Measurements from ENCODE around the gene MED23. TPM values are rescaled to one million over a fixed set of nuclear protein-coding genes. Genes with fewer than 3 reads are reported as not detected.

MED23 gene
- total RNA-seq, 1 experiment from 2014 or later = 32.2 TPM

DNA sequence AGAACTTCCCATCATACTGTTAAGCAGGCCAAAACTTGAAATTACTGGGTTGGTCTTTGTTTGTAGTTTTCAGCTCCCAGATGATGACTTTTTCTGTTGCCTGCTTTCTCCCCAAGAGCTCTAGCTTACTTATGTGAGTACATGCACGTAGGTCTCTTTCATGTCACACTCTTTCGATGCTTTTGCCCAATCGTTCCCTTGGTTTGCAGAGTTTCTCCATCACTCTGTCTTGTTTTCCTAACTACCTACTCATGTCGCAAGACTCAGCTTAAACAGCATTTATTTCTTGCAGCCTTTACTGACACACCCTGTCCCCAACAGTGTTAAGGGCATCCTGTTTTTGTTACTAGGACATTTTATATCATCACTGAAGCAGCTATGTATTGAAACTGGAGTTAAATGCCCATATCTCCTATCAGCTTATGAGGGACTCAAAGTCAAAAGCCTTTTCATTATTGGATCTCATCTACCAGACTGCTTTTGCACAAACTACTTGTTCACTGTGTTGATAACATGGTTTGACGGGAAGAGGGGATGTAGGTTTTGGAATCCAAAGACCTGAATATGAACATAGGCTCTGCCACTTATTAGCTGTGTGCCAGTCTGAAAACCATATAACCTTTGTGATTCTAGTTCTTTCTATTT is 52.1 kb downstream of the MED23 start:
- H3K36me3 ChIP-seq = peaks cover 7% of the 10 kb centered on the region
- no peak for DNase-seq (ENCODE audit: low read depth in 1 of 2, low spot score in 2 of 2)
- no peaks in the 10 kb centered on the region for H3K4me1 ChIP-seq (replicated peaks)
- H3K27me3 ChIP-seq (replicated peaks) = no peaks in the 10 kb centered on the region
- H3K9me3 ChIP-seq (replicated peaks) = no peaks in the 10 kb centered on the region
- no peak overlapping the region for H3K4me3 ChIP-seq
- H3K27ac ChIP-seq = no peak overlapping the region

DNA sequence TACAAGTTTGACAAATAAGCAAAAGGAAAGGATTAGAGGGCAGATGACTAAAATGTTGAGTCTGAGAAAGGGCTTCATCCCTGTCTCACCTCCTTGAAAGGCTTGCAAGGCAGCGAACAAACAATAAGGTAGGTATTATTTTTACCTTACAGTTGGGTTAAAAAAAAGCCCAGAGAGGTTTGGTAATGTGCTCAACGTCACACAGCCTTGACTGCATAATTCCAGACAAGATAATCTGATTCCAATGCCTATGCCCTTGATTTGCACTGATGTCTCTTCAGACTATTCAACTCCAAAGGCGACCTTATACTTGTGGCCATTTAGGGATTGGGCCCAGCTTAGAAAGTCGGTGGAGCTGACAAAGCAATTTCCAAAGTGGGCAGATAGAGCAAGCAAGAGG is 53.4 kb downstream of the MED23 start:
- no peak for DNase-seq (ENCODE audit: low read depth in 1 of 2, low spot score in 2 of 2)
- no peak overlapping the region for H3K27ac ChIP-seq
- no peaks in the 10 kb centered on the region for H3K9me3 ChIP-seq (replicated peaks)
- no peak overlapping the region for H3K4me3 ChIP-seq
- H3K27me3 ChIP-seq (replicated peaks) = no peaks in the 10 kb centered on the region
- H3K4me1 ChIP-seq (replicated peaks) = no peaks in the 10 kb centered on the region
- H3K36me3 ChIP-seq = peaks cover 1% of the 10 kb centered on the region

DNA sequence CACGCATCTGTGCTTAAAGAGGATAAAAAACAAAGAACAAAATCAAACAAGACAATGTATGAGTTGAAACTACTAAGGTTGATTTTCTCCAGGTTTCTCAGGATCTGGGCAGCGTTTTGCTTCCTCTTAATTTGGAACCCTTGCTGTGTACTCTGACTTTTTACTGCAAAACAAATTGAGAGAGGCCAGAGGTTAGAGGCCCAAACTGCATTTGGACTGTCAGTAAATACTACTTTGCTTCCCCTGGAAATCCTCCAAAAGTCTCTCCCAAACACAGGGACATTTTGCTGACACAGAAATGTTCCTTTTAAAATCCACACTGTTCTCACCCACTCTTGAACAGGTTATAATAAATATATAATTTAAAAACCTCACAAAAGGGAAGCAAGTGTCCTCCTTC is 53.9 kb downstream of the MED23 start:
- Histone ChIP-seq H3K9me3 (replicated peaks) (no peaks in the 10 kb centered on the region), H3K27me3 (replicated peaks) (no peaks in the 10 kb centered on the region), H3K4me1 (replicated peaks) (no peaks in the 10 kb centered on the region), H3K36me3 (no peaks in the 10 kb centered on the region), H3K4me3 (no peak overlapping the region), H3K27ac (no peak overlapping the region)
- DNase-seq (ENCODE audit: low read depth in 1 of 2, low spot score in 2 of 2) = no peak

DNA sequence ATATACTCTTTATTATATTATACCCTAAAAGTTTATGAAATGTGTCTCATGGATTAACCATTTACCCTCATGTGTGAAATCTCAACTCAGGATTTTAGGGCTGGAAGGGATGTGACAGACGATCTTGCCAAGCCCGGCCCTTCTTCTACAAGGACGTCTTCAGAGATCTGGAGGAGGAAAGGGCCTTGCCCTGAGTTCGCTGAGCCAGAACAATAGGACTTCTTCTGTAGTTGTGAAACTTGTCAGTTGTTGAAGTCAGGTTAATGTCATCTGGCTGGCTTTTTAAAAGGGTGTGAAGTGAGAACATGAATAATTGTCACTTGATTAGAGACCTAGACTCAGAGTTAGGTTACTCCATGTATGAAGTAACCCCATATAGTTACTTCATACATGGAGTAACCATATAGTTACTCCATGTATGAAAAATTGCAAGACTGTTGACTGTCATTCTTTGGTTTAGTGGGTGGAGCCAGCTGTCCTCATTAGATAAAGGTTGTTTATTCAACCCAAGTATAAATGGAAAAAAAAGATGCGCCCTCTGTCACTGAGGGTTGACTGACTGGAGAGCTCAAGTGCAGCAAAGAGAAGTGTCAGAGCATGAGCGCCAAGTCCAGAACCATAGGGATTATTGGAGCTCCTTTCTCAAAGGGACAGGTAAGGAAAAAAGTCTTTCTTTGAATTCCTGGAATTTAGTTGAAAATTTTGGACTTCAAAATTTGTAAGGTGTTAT is 55.2 kb downstream of the MED23 start, which contains the start of gene ARG1:
Gene ARG1, plus strand, starts transcription at position 541 of the 730 bp plus-strand sequence. Its CDS starts 57 bp downstream, at position 598.
- H3K27ac ChIP-seq = no peak within 1 kb of the TSS
- no peaks in the 10 kb centered on the region for H3K4me1 ChIP-seq (replicated peaks)
- no peaks in the 10 kb centered on the region for H3K9me3 ChIP-seq (replicated peaks)
- DNase-seq (ENCODE audit: low read depth in 1 of 2, low spot score in 2 of 2) = no peak
- H3K36me3 ChIP-seq = no peaks in the 10 kb centered on the region
- H3K4me3 ChIP-seq = no peak within 1 kb of the TSS
- no peaks in the 10 kb centered on the region for H3K27me3 ChIP-seq (replicated peaks)

DNA sequence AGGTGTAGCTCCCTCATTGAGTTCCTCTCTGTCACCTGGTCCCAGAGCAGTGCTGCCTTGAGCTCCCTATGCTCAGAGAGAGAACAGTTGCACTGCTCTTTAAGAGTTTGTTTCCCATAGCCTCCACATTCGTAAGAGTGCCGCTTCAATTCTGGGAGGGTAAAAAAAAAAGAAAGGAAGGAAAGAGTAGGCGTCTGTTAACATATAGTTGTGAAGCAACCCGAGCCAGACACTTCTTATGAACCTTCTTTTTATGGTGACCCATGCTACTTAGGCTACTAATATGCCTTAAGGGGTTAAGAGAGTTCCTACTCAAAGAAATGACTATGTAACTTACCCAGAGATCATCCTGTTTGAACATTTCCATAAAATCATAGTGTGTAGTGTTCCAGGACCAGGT is 59.3 kb downstream of the MED23 start:
- Histone ChIP-seq H3K27me3 (replicated peaks) (no peaks in the 10 kb centered on the region), H3K9me3 (replicated peaks) (no peaks in the 10 kb centered on the region), H3K4me1 (replicated peaks) (no peaks in the 10 kb centered on the region), H3K27ac (no peak overlapping the region), H3K4me3 (no peak overlapping the region), H3K36me3 (no peaks in the 10 kb centered on the region)
- DNase-seq (ENCODE audit: low read depth in 1 of 2, low spot score in 2 of 2) = no peak

DNA sequence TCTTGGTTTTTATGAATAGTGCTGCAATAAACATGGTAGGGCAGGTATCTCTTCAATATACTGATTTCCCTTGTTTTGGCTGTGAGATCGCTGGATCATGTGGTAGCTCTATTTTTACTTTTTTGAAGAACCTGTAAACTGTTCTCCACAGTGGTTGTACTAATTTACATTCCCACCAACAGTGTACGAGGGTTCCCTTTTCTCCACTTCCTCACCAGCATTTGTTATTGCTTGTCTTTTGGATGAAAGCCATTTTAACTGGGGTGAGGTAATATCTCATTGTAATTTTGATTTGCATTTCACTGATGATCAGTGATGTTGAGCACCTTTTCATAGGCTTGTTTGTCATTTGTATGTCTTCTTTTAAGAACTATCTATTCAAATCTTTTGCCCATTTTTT is 63.0 kb downstream of the MED23 start:
- Histone ChIP-seq H3K27me3 (replicated peaks) (no peaks in the 10 kb centered on the region), H3K4me1 (replicated peaks) (no peaks in the 10 kb centered on the region), H3K27ac (no peak overlapping the region), H3K36me3 (no peaks in the 10 kb centered on the region), H3K9me3 (replicated peaks) (no peaks in the 10 kb centered on the region), H3K4me3 (no peak overlapping the region)
- no peak for DNase-seq (ENCODE audit: low read depth in 1 of 2, low spot score in 2 of 2)

DNA sequence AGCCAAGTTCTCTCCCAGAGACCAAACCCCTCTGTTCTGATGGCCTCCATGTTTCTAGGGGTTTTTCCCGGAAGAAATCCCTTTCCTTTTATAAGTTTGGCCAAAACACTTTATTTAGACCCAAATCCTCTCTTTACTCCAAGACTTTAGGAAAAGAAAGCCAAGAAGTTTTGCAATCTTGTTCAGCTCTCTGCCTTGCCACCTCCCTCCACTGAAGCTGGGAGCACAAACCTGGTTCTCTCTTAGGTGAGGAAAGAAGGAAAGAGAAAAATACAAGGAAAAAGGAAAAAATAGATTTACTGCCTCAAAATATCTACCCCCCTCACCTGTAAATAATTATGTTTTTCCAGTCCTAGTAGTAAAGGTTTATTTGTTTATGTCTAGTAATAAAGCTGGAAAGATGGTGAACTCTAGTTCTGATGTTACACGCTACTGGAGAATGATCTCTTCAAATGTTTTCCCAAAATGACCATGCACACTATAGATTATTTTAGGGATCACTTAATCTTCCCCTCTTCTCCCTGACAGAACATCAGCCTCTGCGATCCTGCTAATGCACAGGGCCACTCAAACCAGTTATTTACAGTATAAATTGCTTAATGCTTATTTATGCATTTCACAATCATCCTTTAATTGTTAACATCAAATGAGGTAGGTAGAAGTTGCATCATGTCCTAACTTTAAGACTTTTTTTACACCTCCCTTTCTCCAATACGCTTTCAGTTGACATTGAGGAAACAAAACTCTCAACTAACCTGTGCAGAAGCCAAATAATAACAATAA is 65.9 kb downstream of the MED23 start:
- Histone ChIP-seq H3K27ac (no peak overlapping the region), H3K9me3 (replicated peaks) (no peaks in the 10 kb centered on the region), H3K36me3 (no peaks in the 10 kb centered on the region), H3K4me3 (no peak overlapping the region), H3K27me3 (replicated peaks) (no peaks in the 10 kb centered on the region), H3K4me1 (replicated peaks) (no peaks in the 10 kb centered on the region)
- no peak for DNase-seq (ENCODE audit: low read depth in 1 of 2, low spot score in 2 of 2)

DNA sequence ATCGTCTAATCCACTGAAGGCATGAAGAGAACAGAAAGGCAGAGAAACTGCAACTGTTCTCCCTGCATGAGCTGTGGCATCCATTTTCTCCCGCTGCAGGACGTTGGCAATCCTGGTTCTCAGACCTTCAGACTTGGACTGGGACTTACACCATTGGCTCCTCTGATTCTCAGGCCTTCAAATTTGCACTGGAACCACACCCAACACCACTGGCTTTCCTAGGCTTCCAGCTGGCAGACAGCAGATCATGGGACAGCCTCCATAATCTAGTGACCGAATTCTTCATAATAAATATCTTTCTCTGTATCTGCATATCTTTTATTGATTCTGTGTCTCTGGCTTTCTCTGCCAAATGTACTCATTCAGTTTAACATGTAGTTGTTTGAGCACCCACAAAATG is 69.1 kb downstream of the MED23 start:
- Histone ChIP-seq H3K36me3 (no peaks in the 10 kb centered on the region), H3K4me1 (replicated peaks) (no peaks in the 10 kb centered on the region), H3K9me3 (replicated peaks) (no peaks in the 10 kb centered on the region), H3K4me3 (no peak overlapping the region), H3K27ac (no peak overlapping the region), H3K27me3 (replicated peaks) (no peaks in the 10 kb centered on the region)
- no peak for DNase-seq (ENCODE audit: low read depth in 1 of 2, low spot score in 2 of 2)

DNA sequence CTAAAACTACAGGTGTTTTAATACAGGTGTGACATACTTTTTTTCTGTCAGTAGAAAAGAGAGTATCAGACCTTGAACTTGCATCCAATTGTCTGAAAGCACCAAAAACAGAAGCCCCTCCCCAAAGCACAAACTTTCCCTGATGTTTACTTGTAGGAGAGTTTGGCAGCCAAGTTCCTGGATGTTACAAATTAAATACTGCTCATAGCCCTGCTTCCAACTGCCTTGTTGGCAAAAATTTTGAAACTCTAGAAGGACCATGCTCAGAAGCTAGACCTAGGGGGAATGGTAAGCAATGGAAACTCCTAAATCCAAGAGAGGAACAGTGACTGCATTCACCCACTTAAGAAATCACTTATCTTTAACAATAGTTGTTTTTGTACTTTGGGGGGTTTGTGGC is 72.0 kb downstream of the MED23 start:
- H3K27me3 ChIP-seq (replicated peaks) = no peaks in the 10 kb centered on the region
- no peaks in the 10 kb centered on the region for H3K4me1 ChIP-seq (replicated peaks)
- H3K36me3 ChIP-seq = no peaks in the 10 kb centered on the region
- H3K9me3 ChIP-seq (replicated peaks) = no peaks in the 10 kb centered on the region
- no peak overlapping the region for H3K27ac ChIP-seq
- no peak for DNase-seq (ENCODE audit: low read depth in 1 of 2, low spot score in 2 of 2)
- no peak overlapping the region for H3K4me3 ChIP-seq

DNA sequence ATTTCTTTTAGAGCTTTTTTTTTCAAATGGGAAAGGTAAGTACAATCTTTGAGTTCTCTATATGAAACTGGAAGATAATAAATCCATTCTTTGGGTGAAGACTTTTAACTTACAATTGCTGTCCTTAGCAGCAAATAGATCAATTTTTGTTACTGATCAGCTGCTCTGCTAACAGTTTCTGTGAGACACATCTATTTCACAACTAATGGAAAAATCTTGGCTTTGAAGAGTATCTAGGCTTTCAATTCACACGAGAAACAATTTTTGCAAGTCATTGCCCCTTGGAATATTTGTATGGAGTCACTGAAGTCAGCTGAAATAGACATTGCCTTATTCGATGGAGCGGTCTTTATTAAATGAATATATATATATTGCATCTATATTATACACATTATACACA is 75.5 kb downstream of the MED23 start:
- H3K36me3 ChIP-seq = no peaks in the 10 kb centered on the region
- H3K27me3 ChIP-seq (replicated peaks) = peaks cover 3% of the 10 kb centered on the region; the same call in 1 of the 2 replicates
- H3K4me1 ChIP-seq (replicated peaks) = no peaks in the 10 kb centered on the region
- H3K27ac ChIP-seq = no peak overlapping the region
- H3K4me3 ChIP-seq = no peak overlapping the region
- no peaks in the 10 kb centered on the region for H3K9me3 ChIP-seq (replicated peaks)
- no peak for DNase-seq (ENCODE audit: low read depth in 1 of 2, low spot score in 2 of 2)

DNA sequence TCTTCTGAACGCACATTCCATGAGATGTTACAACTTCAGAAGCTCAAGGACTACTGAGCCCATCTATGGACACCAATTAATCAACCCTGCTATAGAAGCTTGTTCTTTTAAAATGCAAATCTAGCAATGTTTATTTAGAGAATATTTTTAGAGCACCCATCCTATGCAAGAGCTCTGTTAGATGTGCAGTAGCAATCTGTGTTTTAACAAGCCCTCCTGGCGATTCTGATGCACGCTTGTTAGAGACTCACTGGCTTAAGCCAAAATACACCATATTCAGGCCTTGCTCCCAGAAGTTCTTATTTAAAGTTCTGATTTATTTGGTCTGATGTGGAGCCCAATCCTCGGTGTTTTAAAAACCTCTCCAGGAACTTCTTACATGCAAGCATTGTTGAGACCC is 76.1 kb downstream of the MED23 start:
- DNase-seq (ENCODE audit: low read depth in 1 of 2, low spot score in 2 of 2) = no peak
- H3K4me1 ChIP-seq (replicated peaks) = no peaks in the 10 kb centered on the region

DNA sequence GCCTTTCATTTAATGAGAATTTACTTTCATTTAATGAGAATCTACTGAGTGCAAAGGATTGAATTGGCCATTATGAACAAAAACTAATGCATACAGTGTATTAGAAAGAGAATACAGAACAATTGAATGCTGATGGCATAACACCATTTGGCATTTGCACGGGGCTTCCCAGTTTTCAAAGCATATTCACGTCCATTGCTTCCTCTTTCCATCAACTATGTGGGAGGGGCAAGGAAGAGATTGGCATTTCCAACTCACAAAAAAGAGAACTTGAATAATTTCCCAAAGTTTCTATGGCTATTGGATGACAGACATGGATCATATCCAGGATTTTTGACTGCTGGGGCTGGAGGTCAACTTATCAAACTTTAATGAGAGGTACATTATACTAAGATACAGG is 78.2 kb downstream of the MED23 start:
- Histone ChIP-seq H3K27me3 (replicated peaks) (peaks cover 3% of the 10 kb centered on the region; the same call in 1 of the 2 replicates), H3K4me3 (no peak overlapping the region), H3K4me1 (replicated peaks) (no peaks in the 10 kb centered on the region), H3K27ac (no peak overlapping the region), H3K36me3 (no peaks in the 10 kb centered on the region), H3K9me3 (replicated peaks) (no peaks in the 10 kb centered on the region)
- no peak for DNase-seq (ENCODE audit: low read depth in 1 of 2, low spot score in 2 of 2)

More for the DNA sequence above, 76.1 kb downstream of the MED23 start:
- Histone ChIP-seq H3K9me3 (replicated peaks) (no peaks in the 10 kb centered on the region), H3K27me3 (replicated peaks) (peaks cover 3% of the 10 kb centered on the region; the same call in 1 of the 2 replicates), H3K36me3 (no peaks in the 10 kb centered on the region), H3K4me3 (no peak overlapping the region), H3K27ac (no peak overlapping the region)

DNA sequence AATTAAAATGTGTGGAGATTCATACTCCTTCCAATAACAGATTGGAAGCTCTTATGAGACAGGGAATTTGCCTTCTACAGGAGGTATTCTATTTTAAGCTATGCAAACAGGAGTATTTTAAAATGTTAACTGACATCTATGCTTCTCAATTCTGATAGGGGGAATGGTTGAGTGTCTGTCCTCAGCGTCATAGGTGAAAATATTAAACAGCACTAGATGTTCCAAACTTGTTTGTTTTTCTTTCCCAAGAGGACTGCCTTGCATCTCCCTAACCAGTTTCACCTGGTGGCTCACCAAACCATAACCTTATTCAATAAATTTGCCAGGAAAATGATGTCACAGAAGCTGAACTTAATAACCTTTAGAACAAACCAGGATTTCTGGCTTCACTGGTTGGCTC is 79.6 kb downstream of the MED23 start:
- H3K27ac ChIP-seq = no peak overlapping the region
- H3K27me3 ChIP-seq (replicated peaks) = peaks cover 3% of the 10 kb centered on the region; the same call in 1 of the 2 replicates
- DNase-seq (ENCODE audit: low read depth in 1 of 2, low spot score in 2 of 2) = no peak
- no peaks in the 10 kb centered on the region for H3K36me3 ChIP-seq
- no peaks in the 10 kb centered on the region for H3K4me1 ChIP-seq (replicated peaks)
- H3K4me3 ChIP-seq = no peak overlapping the region
- no peaks in the 10 kb centered on the region for H3K9me3 ChIP-seq (replicated peaks)

DNA sequence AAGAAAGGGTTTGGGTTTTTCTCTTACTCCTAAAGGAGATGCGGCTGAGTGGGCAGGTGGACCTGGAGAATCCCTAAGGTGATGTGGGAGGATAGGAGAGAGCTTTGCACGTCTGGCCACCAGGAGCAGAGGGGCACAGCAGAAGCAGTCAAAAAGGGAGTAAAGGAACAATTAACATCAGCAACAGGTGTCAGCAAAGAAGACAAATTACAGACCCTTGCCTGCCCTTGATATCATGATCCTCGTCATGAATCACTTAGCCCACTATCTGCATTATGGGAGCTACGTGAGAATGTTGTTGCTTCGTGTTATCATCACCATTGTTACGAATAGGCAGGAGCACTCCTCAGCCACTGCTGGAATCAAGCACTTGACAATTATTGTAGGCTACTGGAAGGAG is 80.6 kb downstream of the MED23 start:
- Histone ChIP-seq H3K4me3 (no peak overlapping the region), H3K27me3 (replicated peaks) (peaks cover 3% of the 10 kb centered on the region; the same call in 1 of the 2 replicates), H3K27ac (no peak overlapping the region), H3K4me1 (replicated peaks) (no peaks in the 10 kb centered on the region), H3K36me3 (no peaks in the 10 kb centered on the region), H3K9me3 (replicated peaks) (no peaks in the 10 kb centered on the region)
- DNase-seq (ENCODE audit: low read depth in 1 of 2, low spot score in 2 of 2) = no peak
